Endothelial cell of umbilical vein (primary cell): ENCODE results near the gene SIN3A.

Source experiments
- CTCF ChIP-seq, 2 donors: IDR thresholded peaks; 1 replicate in 1 of 2; 2 replicates in 1 of 2; pipeline ENCODE4 v1.5.1; 2011; ENCODE audit warnings: low read length in 2 of 2, mild to moderate bottlenecking in 2 of 2, moderate library complexity in 2 of 2, control low read depth in 1 of 2, inconsistent platforms in 1 of 2, low read depth in 1 of 2; ENCODE audit not compliant: insufficient read depth in 1 of 2; ENCODE audit errors: extremely low read depth in 1 of 2
- EZH2 ChIP-seq: IDR thresholded peaks from 2 replicates; pipeline ENCODE4 v1.6.1; 2012; ENCODE audit warnings: borderline replicate concordance, low read depth, mild to moderate bottlenecking, moderate library complexity, low read length, inconsistent platforms; ENCODE audit not compliant: severe bottlenecking
- GATA2 ChIP-seq: IDR thresholded peaks from 2 replicates; pipeline ENCODE4 v1.7.0; 2011; ENCODE audit warnings: low read depth, mild to moderate bottlenecking, moderate library complexity, mixed read lengths, low read length; ENCODE audit not compliant: insufficient read length, insufficient read depth
- JUN ChIP-seq: IDR thresholded peaks from 2 replicates; pipeline ENCODE4 v1.6.1; 2011; ENCODE audit warnings: borderline replicate concordance, low read depth; ENCODE audit not compliant: insufficient read length, insufficient read depth
- MAX ChIP-seq: IDR thresholded peaks from 2 replicates; pipeline ENCODE4 v1.6.1; 2011; ENCODE audit not compliant: insufficient read depth, insufficient read length
- POLR2A ChIP-seq: IDR thresholded peaks from 2 replicates; pipeline ENCODE4 v1.6.1; 2012; ENCODE audit warnings: low read depth, mild to moderate bottlenecking, control low read depth, low read length
- POLR2AphosphoS5 ChIP-seq: IDR thresholded peaks from 2 replicates; pipeline ENCODE4 v1.6.1; 2012; ENCODE audit warnings: low read depth, mild to moderate bottlenecking, control low read depth, low read length, moderate library complexity; ENCODE audit not compliant: insufficient read depth

- TF ChIP-seq CTCF (IDR thresholded peaks at IDR 0.05; ENCODE audit: extremely low read depth in 1 of 2, insufficient read depth in 1 of 2, low read depth in 1 of 2, low read length in 2 of 2) (no peak), MAX (no peak), POLR2A (no peak), POLR2AphosphoS5 (no peak), EZH2 (no peak), JUN (no peak), GATA2 (no peak)
These were observed 70.7 kb downstream of the SIN3A start for GRCh38 chr15:75380773-75381172.
